ENCODE measurements around the gene FRY.

Gene FRY

GRCh38 chr13:32016119-32016518, 15.5 kb upstream of the FRY start:
- Histone ChIP-seq H3K4me2 (ENCODE audit: low read depth, low read length, poor library complexity, severe bottlenecking) (no peak overlapping the region), H3K9me2 (replicated peaks; ENCODE audit: low read depth, low read length) (no peaks in the 10 kb centered on the region), H3K36me3 (ENCODE audit: insufficient read depth, low read length) (no peaks in the 10 kb centered on the region), H3F3A (ENCODE audit: low read depth) (no peaks in the 10 kb centered on the region), H3K9ac (ENCODE audit: low read depth, low read length, poor library complexity, severe bottlenecking) (no peak overlapping the region), H3K27me3 (ENCODE audit: insufficient read depth, low read length, poor library complexity, severe bottlenecking) (no peaks in the 10 kb centered on the region), H3K9me3 (ENCODE audit: insufficient read depth, low read depth, low read length) (no peaks in the 10 kb centered on the region), H2AFZ (ENCODE audit: low read length) (no peak overlapping the region), H3K4me3 (ENCODE audit: low read length, poor library complexity, severe bottlenecking) (no peak overlapping the region), H4K20me1 (ENCODE audit: insufficient read depth, low read length, poor library complexity, severe bottlenecking) (no peaks in the 10 kb centered on the region), H3K4me1 (ENCODE audit: insufficient read depth, low read length, poor library complexity, severe bottlenecking) (no peaks in the 10 kb centered on the region), H3K79me2 (ENCODE audit: insufficient read depth, low read length) (no peaks in the 10 kb centered on the region)
- TF ChIP-seq EZH2phosphoT487 (IDR thresholded peaks at IDR 0.05; ENCODE audit: borderline replicate concordance): no peak
- TF ChIP-seq CTCF (conservative IDR thresholded peaks at IDR 0.05; ENCODE audit: low read length): no peak

- Histone ChIP-seq H3K27me3 (ENCODE audit: insufficient read depth, low read length, poor library complexity, severe bottlenecking) (no peaks in the 10 kb centered on the region), H3K4me3 (ENCODE audit: low read length, poor library complexity, severe bottlenecking) (no peak overlapping the region), H3K36me3 (ENCODE audit: insufficient read depth, low read length) (no peaks in the 10 kb centered on the region), H4K20me1 (ENCODE audit: insufficient read depth, low read length, poor library complexity, severe bottlenecking) (no peaks in the 10 kb centered on the region), H3K4me2 (ENCODE audit: low read depth, low read length, poor library complexity, severe bottlenecking) (no peak overlapping the region), H3K79me2 (ENCODE audit: insufficient read depth, low read length) (no peaks in the 10 kb centered on the region), H2AFZ (ENCODE audit: low read length) (no peak overlapping the region), H3K9me3 (ENCODE audit: insufficient read depth, low read depth, low read length) (no peaks in the 10 kb centered on the region), H3F3A (ENCODE audit: low read depth) (no peaks in the 10 kb centered on the region), H3K9ac (ENCODE audit: low read depth, low read length, poor library complexity, severe bottlenecking) (no peak overlapping the region), H3K9me2 (replicated peaks; ENCODE audit: low read depth, low read length) (no peaks in the 10 kb centered on the region), H3K4me1 (ENCODE audit: insufficient read depth, low read length, poor library complexity, severe bottlenecking) (no peaks in the 10 kb centered on the region)
- TF ChIP-seq EZH2phosphoT487 (IDR thresholded peaks at IDR 0.05; ENCODE audit: borderline replicate concordance) (no peak), CTCF (conservative IDR thresholded peaks at IDR 0.05; ENCODE audit: low read length) (no peak)
These were observed 14.9 kb upstream of the FRY start for GRCh38 chr13:32016631-32017030.

- no peak overlapping the region for H3K4me2 ChIP-seq (ENCODE audit: low read depth, low read length, poor library complexity, severe bottlenecking)
- no peaks in the 10 kb centered on the region for H3K4me1 ChIP-seq (ENCODE audit: insufficient read depth, low read length, poor library complexity, severe bottlenecking)
- no peaks in the 10 kb centered on the region for H4K20me1 ChIP-seq (ENCODE audit: insufficient read depth, low read length, poor library complexity, severe bottlenecking)
- H3K27me3 ChIP-seq (ENCODE audit: insufficient read depth, low read length, poor library complexity, severe bottlenecking): no peaks in the 10 kb centered on the region
- H3K9ac ChIP-seq (ENCODE audit: low read depth, low read length, poor library complexity, severe bottlenecking): no peak overlapping the region
- H3K36me3 ChIP-seq (ENCODE audit: insufficient read depth, low read length): no peaks in the 10 kb centered on the region
- H2AFZ ChIP-seq (ENCODE audit: low read length): no peak overlapping the region
- H3K79me2 ChIP-seq (ENCODE audit: insufficient read depth, low read length): no peaks in the 10 kb centered on the region
- no peaks in the 10 kb centered on the region for H3K9me2 ChIP-seq (replicated peaks; ENCODE audit: low read depth, low read length)
- no peaks in the 10 kb centered on the region for H3F3A ChIP-seq (ENCODE audit: low read depth)
- no peaks in the 10 kb centered on the region for H3K9me3 ChIP-seq (ENCODE audit: insufficient read depth, low read depth, low read length)
- TF ChIP-seq EZH2phosphoT487 (IDR thresholded peaks at IDR 0.05; ENCODE audit: borderline replicate concordance): no peak
- no peak overlapping the region for H3K4me3 ChIP-seq (ENCODE audit: low read length, poor library complexity, severe bottlenecking)
These were observed 14.1 kb upstream of the FRY start for GRCh38 chr13:32017474-32017873.

- no peaks in the 10 kb centered on the region for H3F3A ChIP-seq (ENCODE audit: low read depth)
- H3K36me3 ChIP-seq (ENCODE audit: insufficient read depth, low read length): no peaks in the 10 kb centered on the region
- no peak overlapping the region for H3K9ac ChIP-seq (ENCODE audit: low read depth, low read length, poor library complexity, severe bottlenecking)
- H3K9me2 ChIP-seq (replicated peaks; ENCODE audit: low read depth, low read length): no peaks in the 10 kb centered on the region
- H3K4me3 ChIP-seq (ENCODE audit: low read length, poor library complexity, severe bottlenecking): no peak overlapping the region
- no peaks in the 10 kb centered on the region for H3K27me3 ChIP-seq (ENCODE audit: insufficient read depth, low read length, poor library complexity, severe bottlenecking)
- no peak overlapping the region for H3K4me2 ChIP-seq (ENCODE audit: low read depth, low read length, poor library complexity, severe bottlenecking)
- no peaks in the 10 kb centered on the region for H3K79me2 ChIP-seq (ENCODE audit: insufficient read depth, low read length)
- H3K9me3 ChIP-seq (ENCODE audit: insufficient read depth, low read depth, low read length): no peaks in the 10 kb centered on the region
- no peak for TF ChIP-seq EZH2phosphoT487 (IDR thresholded peaks at IDR 0.05; ENCODE audit: borderline replicate concordance)
- peak; percentile 87 for TF ChIP-seq CTCF (conservative IDR thresholded peaks at IDR 0.05; ENCODE audit: low read length)
- H3K4me1 ChIP-seq (ENCODE audit: insufficient read depth, low read length, poor library complexity, severe bottlenecking): no peaks in the 10 kb centered on the region
- H4K20me1 ChIP-seq (ENCODE audit: insufficient read depth, low read length, poor library complexity, severe bottlenecking): no peaks in the 10 kb centered on the region
- H2AFZ ChIP-seq (ENCODE audit: low read length): no peak overlapping the region
These were observed 11.9 kb upstream of the FRY start for GRCh38 chr13:32019612-32020233.
